ENCODE measurements around the gene PCDHA6. TPM values are rescaled to one million over a fixed set of nuclear protein-coding genes. Genes with fewer than 3 reads are reported as not detected.
"Not testable (repeated sequence)": the region's sequence is repeated elsewhere in the genome, so short reads cannot be mapped to it uniquely, and the experiment has no call there.

PCDHA6 gene
- total RNA-seq, 4 donors from 2014 or later = 0.12 to 1.5 (median 0.99) TPM

- no peak for TF ChIP-seq CTCF (IDR thresholded peaks at IDR 0.05)
- no peak for DNase-seq (ENCODE audit: low spot score)
- ATAC-seq (ENCODE audit: low FRiP score) = no peak
These were observed 590 bp downstream of the PCDHA6 start for GRCh38 chr5:140828362-140828737.

DNA sequence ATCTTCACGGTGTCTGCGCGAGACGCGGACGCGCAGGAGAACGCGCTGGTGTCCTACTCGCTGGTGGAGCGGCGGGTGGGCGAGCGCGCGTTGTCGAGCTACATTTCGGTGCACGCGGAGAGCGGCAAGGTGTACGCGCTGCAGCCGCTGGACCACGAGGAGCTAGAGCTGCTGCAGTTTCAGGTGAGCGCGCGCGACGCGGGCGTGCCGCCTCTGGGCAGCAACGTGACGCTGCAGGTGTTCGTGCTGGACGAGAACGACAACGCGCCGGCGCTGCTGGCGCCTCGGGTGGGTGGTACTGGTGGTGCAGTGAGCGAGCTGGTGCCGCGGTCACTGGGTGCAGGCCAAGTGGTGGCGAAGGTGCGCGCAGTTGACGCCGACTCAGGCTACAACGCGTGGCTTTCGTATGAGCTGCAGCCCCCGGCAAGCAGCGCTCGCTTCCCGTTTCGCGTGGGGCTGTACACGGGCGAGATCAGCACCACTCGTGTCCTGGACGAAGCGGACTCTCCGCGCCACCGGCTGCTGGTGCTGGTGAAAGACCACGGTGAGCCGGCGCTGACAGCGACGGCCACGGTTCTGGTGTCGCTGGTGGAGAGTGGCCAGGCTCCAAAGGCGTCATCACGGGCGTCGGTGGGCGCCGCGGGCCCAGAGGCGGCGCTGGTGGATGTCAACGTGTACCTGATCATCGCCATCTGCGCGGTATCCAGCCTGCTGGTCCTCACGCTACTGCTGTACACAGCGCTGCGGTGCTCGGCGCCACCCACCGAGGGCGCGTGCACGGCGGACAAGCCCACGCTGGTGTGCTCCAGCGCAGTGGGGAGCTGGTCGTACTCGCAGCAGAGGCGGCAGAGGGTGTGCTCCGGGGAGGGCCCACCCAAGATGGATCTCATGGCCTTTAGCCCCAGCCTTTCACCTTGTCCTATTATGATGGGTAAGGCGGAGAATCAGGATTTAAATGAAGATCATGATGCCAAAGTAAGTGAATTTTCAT, 2.0 kb downstream of the PCDHA6 start:
- not testable (repeated sequence) for ATAC-seq (ENCODE audit: low FRiP score)

GRCh38 chr5:140833993-140834392, 6.2 kb downstream of the PCDHA6 start, which contains the start of gene PCDHA7:
Gene PCDHA7 (plus strand): TSS chr5:140834269. CDS start chr5:140834384, 115 bp downstream.
- no peak for TF ChIP-seq CTCF (IDR thresholded peaks at IDR 0.05)
- ATAC-seq (ENCODE audit: low FRiP score) (no peak), DNase-seq (ENCODE audit: low spot score) (no peak)

More for the DNA sequence above, 2.0 kb downstream of the PCDHA6 start:
- not testable (repeated sequence) for DNase-seq (ENCODE audit: low spot score)

DNA sequence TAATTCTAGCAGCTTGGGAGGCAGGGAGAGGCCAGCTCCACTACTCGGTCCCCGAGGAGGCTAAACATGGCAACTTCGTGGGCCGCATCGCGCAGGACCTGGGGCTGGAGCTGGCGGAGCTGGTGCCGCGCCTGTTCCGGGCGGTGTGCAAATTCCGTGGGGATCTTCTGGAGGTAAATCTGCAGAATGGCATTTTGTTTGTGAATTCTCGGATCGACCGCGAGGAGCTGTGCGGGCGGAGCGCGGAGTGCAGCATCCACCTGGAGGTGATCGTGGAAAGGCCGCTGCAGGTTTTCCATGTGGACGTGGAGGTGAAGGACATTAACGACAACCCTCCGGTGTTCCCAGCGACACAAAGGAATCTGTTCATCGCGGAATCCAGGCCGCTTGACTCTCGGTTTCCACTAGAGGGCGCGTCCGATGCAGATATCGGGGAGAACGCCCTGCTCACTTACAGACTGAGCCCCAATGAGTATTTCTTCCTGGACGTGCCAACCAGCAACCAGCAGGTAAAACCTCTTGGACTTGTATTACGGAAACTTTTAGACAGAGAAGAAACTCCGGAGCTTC, 6.8 kb downstream of the PCDHA6 start:
- DNase-seq (ENCODE audit: low spot score); ATAC-seq (ENCODE audit: low FRiP score): not testable (repeated sequence)

DNA sequence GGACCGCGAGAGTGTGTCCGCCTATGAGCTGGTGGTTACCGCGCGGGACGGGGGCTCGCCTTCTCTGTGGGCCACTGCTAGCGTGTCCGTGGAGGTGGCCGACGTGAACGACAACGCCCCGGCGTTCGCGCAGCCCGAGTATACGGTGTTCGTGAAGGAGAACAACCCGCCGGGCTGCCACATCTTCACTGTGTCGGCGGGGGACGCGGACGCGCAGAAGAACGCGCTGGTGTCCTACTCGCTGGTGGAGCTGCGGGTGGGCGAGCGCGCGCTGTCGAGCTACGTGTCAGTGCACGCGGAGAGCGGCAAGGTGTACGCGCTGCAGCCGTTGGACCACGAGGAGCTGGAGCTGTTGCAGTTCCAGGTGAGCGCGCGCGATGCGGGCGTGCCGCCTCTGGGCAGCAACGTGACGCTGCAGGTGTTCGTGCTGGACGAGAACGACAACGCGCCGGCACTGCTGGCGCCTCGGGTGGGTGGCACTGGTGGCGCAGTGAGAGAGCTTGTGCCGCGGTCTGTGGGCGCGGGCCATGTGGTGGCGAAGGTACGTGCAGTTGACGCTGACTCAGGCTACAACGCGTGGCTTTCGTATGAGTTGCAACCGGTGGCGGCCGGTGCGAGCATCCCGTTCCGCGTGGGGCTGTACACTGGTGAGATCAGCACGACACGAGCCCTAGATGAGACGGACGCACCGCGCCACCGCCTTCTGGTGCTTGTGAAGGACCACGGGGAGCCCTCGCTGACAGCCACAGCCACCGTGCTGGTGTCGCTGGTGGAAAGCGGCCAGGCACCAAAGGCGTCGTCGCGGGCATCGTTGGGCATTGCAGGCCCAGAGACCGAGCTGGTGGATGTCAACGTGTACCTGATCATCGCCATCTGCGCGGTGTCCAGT, 8.1 kb downstream of the PCDHA6 start:
- TF ChIP-seq CTCF (IDR thresholded peaks at IDR 0.05) = no peak
- DNase-seq (ENCODE audit: low spot score) = no peak
- no peak for ATAC-seq (ENCODE audit: low FRiP score)

DNA sequence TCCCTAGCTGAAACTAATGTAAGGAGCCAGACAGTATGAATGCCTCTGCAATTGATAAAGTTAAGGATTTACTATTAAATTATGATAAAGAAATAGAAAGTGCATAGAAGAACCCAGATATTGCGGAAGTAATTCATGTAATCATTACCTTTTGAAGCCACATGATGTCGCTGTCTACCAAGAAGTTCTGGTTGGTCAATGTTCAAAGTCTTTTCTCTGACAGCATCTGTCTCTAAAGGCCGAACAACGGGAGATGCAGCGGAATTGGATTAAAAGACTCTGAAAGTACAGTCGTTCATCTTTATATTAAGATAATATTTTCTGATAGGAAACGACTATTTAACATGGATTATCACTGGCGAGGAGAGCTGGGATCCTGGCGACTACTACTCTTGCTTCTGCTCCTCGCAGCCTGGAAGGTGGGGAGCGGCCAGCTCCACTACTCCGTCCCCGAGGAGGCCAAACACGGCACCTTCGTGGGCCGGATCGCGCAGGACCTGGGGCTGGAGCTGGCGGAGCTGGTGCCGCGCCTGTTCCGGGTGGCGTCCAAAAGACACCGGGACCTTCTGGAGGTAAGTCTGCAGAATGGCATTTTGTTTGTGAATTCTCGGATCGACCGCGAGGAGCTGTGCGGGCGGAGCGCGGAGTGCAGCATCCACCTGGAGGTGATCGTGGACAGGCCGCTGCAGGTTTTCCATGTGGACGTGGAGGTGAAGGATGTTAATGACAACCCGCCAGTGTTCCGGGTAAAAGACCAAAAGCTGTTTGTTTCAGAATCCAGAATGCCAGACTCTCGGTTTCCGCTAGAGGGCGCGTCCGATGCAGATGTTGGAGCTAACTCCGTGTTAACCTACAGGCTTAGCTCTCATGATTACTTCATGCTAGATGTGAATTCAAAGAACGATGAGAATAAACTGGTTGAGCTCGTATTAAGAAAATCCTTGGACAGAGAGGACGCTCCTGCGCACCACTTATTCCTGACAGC, 13.5 kb downstream of the PCDHA6 start, which contains the start of gene PCDHA8:
TSS of gene PCDHA8 (plus strand) at position 210 of the 985 bp plus-strand sequence. CDS start at position 345, 135 bp downstream.
- TF ChIP-seq CTCF (IDR thresholded peaks at IDR 0.05) = no peak
- ATAC-seq (ENCODE audit: low FRiP score) (no peak), DNase-seq (ENCODE audit: low spot score) (no peak)
